AG09319 (cell line): ENCODE results near the gene DRP2.
"Not testable (repeated sequence)": the region's sequence is repeated elsewhere in the genome, so short reads cannot be mapped to it uniquely, and the experiment has no call there.

ENCODE experiments used
- DNase-seq: peaks from one replicate; pipeline ENCODE4 v3.0.0-alpha.2; 2010; ENCODE audit warnings: low read depth; ENCODE audit errors: extremely low read depth
- CTCF ChIP-seq: IDR thresholded peaks from 2 replicates; pipeline ENCODE4 v1.5.1; 2011; ENCODE audit warnings: low read depth, mild to moderate bottlenecking, inconsistent platforms, low read length, moderate library complexity

DRP2 gene

GRCh38 chrX:101219116-101219863, at the start of gene DRP2:
Gene DRP2 (plus strand): TSS chrX:101219786. CDS start chrX:101231648, 11,862 bp downstream.
- no peak for DNase-seq

GRCh38 chrX:101171883-101172400, 47.6 kb upstream of the DRP2 start:
- no peak for DNase-seq
- no peak for TF ChIP-seq CTCF

More at GRCh38 chrX:101219116-101219863, at the start of gene DRP2:
- TF ChIP-seq CTCF: no peak

GRCh38 chrX:101176439-101176838, 43.1 kb upstream of the DRP2 start:
- no peak for DNase-seq
- TF ChIP-seq CTCF: no peak

- DNase-seq: not testable (repeated sequence)
Measured at GRCh38 chrX:101184876-101185275, 34.7 kb upstream of the DRP2 start.

- DNase-seq: not testable (repeated sequence)
Measured at GRCh38 chrX:101187961-101188360, 31.6 kb upstream of the DRP2 start.

- DNase-seq: no peak
- no peak for TF ChIP-seq CTCF
Measured at GRCh38 chrX:101190736-101191135, 28.9 kb upstream of the DRP2 start.

GRCh38 chrX:101191217-101191750, 28.3 kb upstream of the DRP2 start:
- TF ChIP-seq CTCF: no peak
- DNase-seq: no peak

- no peak for TF ChIP-seq CTCF
- DNase-seq: no peak
Measured at GRCh38 chrX:101195442-101196173, 24.0 kb upstream of the DRP2 start.
